DND-41 (cell line): ENCODE results near the gene RCC2.

Experiments used
- ATAC-seq: fragments of 200-7000 bp; cut with Tn5 transposase; 3 replicates; pipeline ENCODE4 v1.9.1; 2021; ENCODE audit warnings: low read depth; ENCODE audit not compliant: insufficient read depth
- DNase-seq: peaks from one replicate; pipeline ENCODE4 v3.0.0-alpha.2; 2020
- H2AFZ ChIP-seq: 2 replicates; pipeline ENCODE4 v1.6.0; 2012; ENCODE audit warnings: low read depth, low read length
- H3K27ac ChIP-seq: 2 replicates; pipeline ENCODE4 v1.5.1; 2012; ENCODE audit warnings: low read length, inconsistent platforms
- H3K27me3 ChIP-seq: fragments of 200-600 bp; sonication (generic); 2 replicates; pipeline ENCODE4 v1.6.0; 2012; ENCODE audit warnings: low read length, mild to moderate bottlenecking, inconsistent platforms; ENCODE audit not compliant: insufficient read depth, poor library complexity
- H3K36me3 ChIP-seq: 2 replicates; pipeline ENCODE4 v1.5.1; 2012; ENCODE audit warnings: low read length, inconsistent platforms; ENCODE audit not compliant: insufficient read depth
- H3K4me1 ChIP-seq: 2 replicates; pipeline ENCODE4 v1.5.1; 2012; ENCODE audit warnings: mild to moderate bottlenecking, low read length; ENCODE audit not compliant: insufficient read depth
- H3K4me2 ChIP-seq: 2 replicates; pipeline ENCODE4 v1.6.0; 2012; ENCODE audit warnings: mild to moderate bottlenecking, moderate library complexity, low read length, inconsistent platforms; ENCODE audit not compliant: insufficient read depth
- H3K4me3 ChIP-seq, 2 experiments: fragments of 200-600 bp in 1 of 2; shearing (Covaris generic) in 1 of 2; 2 replicates each; pipeline ENCODE4 v1.5.1; 2012 to 2016; ENCODE audit warnings: inconsistent platforms in 2 of 2, low read length in 2 of 2, mild to moderate bottlenecking in 2 of 2, low read depth in 1 of 2, moderate library complexity in 1 of 2
- H3K79me2 ChIP-seq: 2 replicates; pipeline ENCODE4 v1.6.0; 2012; ENCODE audit warnings: low read length, inconsistent platforms; ENCODE audit not compliant: insufficient read depth
- H3K9ac ChIP-seq: 2 replicates; pipeline ENCODE4 v1.6.0; 2012; ENCODE audit warnings: low read depth, mild to moderate bottlenecking, inconsistent platforms, low read length, moderate library complexity
- H3K9me3 ChIP-seq: 2 replicates; pipeline ENCODE4 v1.5.1; 2012; ENCODE audit warnings: low read length, moderate library complexity, mild to moderate bottlenecking, inconsistent platforms; ENCODE audit not compliant: insufficient read depth, severe bottlenecking
- H4K20me1 ChIP-seq: 2 replicates; pipeline ENCODE4 v1.6.0; 2012; ENCODE audit warnings: low read length; ENCODE audit not compliant: insufficient read depth
- CTCF ChIP-seq: IDR thresholded peaks from 2 replicates; pipeline ENCODE4 v1.5.1; 2012; ENCODE audit warnings: borderline replicate concordance, low read length, moderate library complexity, mild to moderate bottlenecking; ENCODE audit not compliant: poor library complexity, severe bottlenecking; ENCODE audit errors: extremely low read depth
- EZH2 ChIP-seq: IDR thresholded peaks from 3 replicates; pipeline ENCODE4 v1.6.1; 2012; ENCODE audit warnings: borderline replicate concordance, low read depth, mild to moderate bottlenecking, moderate library complexity, low read length, inconsistent platforms; ENCODE audit not compliant: severe bottlenecking

The RCC2 gene

GRCh38 chr1:17400725-17401341 lies 38.6 kb downstream of the RCC2 start:
- no peaks in the 10 kb centered on the region for H3K4me1 ChIP-seq
- no peak overlapping the region for H3K4me3 ChIP-seq
- H3K4me2 ChIP-seq, result no peak overlapping the region
- H3K36me3 ChIP-seq, result peaks cover 1% of the 10 kb centered on the region; the same call in 1 of the 2 replicates
- no peaks in the 10 kb centered on the region for H3K9me3 ChIP-seq
- H3K9ac ChIP-seq, result no peak overlapping the region
- no peaks in the 10 kb centered on the region for H3K79me2 ChIP-seq
- peaks cover 12% of the 10 kb centered on the region for H4K20me1 ChIP-seq
- ATAC-seq, result no peak
- H2AFZ ChIP-seq, result no peak overlapping the region
- no peak for DNase-seq
- H3K27me3 ChIP-seq, result no peaks in the 10 kb centered on the region
- no peak overlapping the region for H3K27ac ChIP-seq
- TF ChIP-seq EZH2 (no peak), CTCF (no peak)

- H3K27ac ChIP-seq, result no peak overlapping the region
- no peak for DNase-seq
- no peak for TF ChIP-seq CTCF
- TF ChIP-seq EZH2, result no peak
- no peak overlapping the region for H2AFZ ChIP-seq
- H3K36me3 ChIP-seq, result no peaks in the 10 kb centered on the region
- H3K79me2 ChIP-seq, result no peaks in the 10 kb centered on the region
- no peak overlapping the region for H3K9ac ChIP-seq
- ATAC-seq, result no peak
- no peaks in the 10 kb centered on the region for H3K4me1 ChIP-seq
- H3K27me3 ChIP-seq, result no peaks in the 10 kb centered on the region
- H3K9me3 ChIP-seq, result no peaks in the 10 kb centered on the region
- peaks cover under 1% of the 10 kb centered on the region; the same call in 1 of the 2 replicates for H4K20me1 ChIP-seq
- H3K4me3 ChIP-seq, result no peak overlapping the region
- H3K4me2 ChIP-seq, result no peak overlapping the region
These were observed 41.4 kb downstream of the RCC2 start for GRCh38 chr1:17397910-17398695.

GRCh38 chr1:17393230-17393629 lies 46.2 kb downstream of the RCC2 start:
- Histone ChIP-seq H3K9ac (no peak overlapping the region), H3K4me1 (no peaks in the 10 kb centered on the region), H4K20me1 (peaks cover 8% of the 10 kb centered on the region), H3K4me2 (no peak overlapping the region), H3K79me2 (no peaks in the 10 kb centered on the region), H3K27ac (no peak overlapping the region), H3K4me3 (no peak overlapping the region), H3K27me3 (no peaks in the 10 kb centered on the region), H2AFZ (no peak overlapping the region), H3K36me3 (no peaks in the 10 kb centered on the region), H3K9me3 (no peaks in the 10 kb centered on the region)
- no peak for TF ChIP-seq EZH2
- TF ChIP-seq CTCF, result no peak
- ATAC-seq, result no peak
- no peak for DNase-seq
